GM12878 (cell line): ENCODE data around the gene MYO1E. TPM values are rescaled to one million over a fixed set of nuclear protein-coding genes. Genes with fewer than 3 reads are reported as not detected.

Experiments
- ATAC-seq: fragments of 200-7000 bp; cut with Tn5 transposase; 3 replicates; pipeline ENCODE4 v1.9.1; 2020; ENCODE audit warnings: mild to moderate bottlenecking, moderate library complexity
- BruUV-seq: library from RNA; stranded (reverse); fragments of 400-500 nt; replicated peaks from 2 replicates; lab custom pipeline; 2021; lab: Mats Ljungman, UMichigan
- CTCF ChIA-PET: fragments of 300-600 bp; sonication (Branson Sonifier 250); formaldehyde crosslinking; extraction: SDS; loops from one replicate; lab custom pipeline; 2021; ENCODE audit warnings: inconsistent platforms; lab: Yijun Ruan, JAX
- POLR2A ChIA-PET: fragments of 350-600 bp; formaldehyde crosslinking; extraction: SDS; loops from one replicate; lab custom pipeline; 2021; ENCODE audit warnings: inconsistent platforms; lab: Charles Lee
- RAD21 ChIA-PET: fragments of 300-600 bp; sonication (Branson Sonifier 250); formaldehyde crosslinking; loops from one replicate; lab custom pipeline; 2023; ENCODE audit warnings: antibody characterized with exemption; ENCODE audit not compliant: unreplicated experiment; lab: Charles Lee
- SMC1A ChIA-PET: fragments of 300-600 bp; sonication (Branson Sonifier 250); formaldehyde crosslinking; loops from one replicate; lab custom pipeline; 2023; ENCODE audit not compliant: unreplicated experiment, uncharacterized antibody; lab: Charles Lee
- DNase-seq: peaks from one replicate; pipeline ENCODE4 v3.0.0-alpha.2; 2011; ENCODE audit warnings: low read depth, low spot score
- FAIRE-seq: peaks from 3 replicates; lab custom pipeline; 2011; peaks lifted over from hg19 to GRCh38; lab: Jason Lieb, UNC
- H2AFZ ChIP-seq: 2 replicates; pipeline ENCODE4 v1.6.0; 2011; ENCODE audit warnings: low read depth, low read length, control low read depth; ENCODE audit not compliant: control insufficient read depth
- H3K27ac ChIP-seq: 2 replicates; pipeline ENCODE4 v1.5.1; 2011; ENCODE audit warnings: control low read depth; ENCODE audit not compliant: control insufficient read depth, insufficient read depth
- H3K27me3 ChIP-seq, 2 experiments: replicated peaks in 1 of 2; 2 replicates each; pipeline versions ENCODE4 v1.6.0 to v1.6.1; 2011; ENCODE audit warnings: low read length in 1 of 2; ENCODE audit not compliant: control insufficient read depth in 2 of 2, insufficient read depth in 2 of 2
- H3K36me3 ChIP-seq, 2 experiments: 2 replicates each; pipeline ENCODE4 v1.5.1; 2011; ENCODE audit warnings: low read length in 1 of 2; ENCODE audit not compliant: control insufficient read depth in 2 of 2, insufficient read depth in 2 of 2
- H3K4me1 ChIP-seq: 2 replicates; pipeline ENCODE4 v1.6.1; 2011; ENCODE audit warnings: mild to moderate bottlenecking, low read length, moderate library complexity, mixed read lengths; ENCODE audit not compliant: control insufficient read depth, insufficient read depth
- H3K4me2 ChIP-seq: 2 replicates; pipeline ENCODE4 v1.6.0; 2011; ENCODE audit warnings: control low read depth; ENCODE audit not compliant: control insufficient read depth, insufficient read depth
- H3K4me3 ChIP-seq: fragments of 200-600 bp; sonication (generic); 2 replicates; pipeline ENCODE4 v1.5.1; 2016
- H3K79me2 ChIP-seq: 2 replicates; pipeline ENCODE4 v1.6.0; 2011; ENCODE audit warnings: low read length; ENCODE audit not compliant: control insufficient read depth, insufficient read depth
- H3K9ac ChIP-seq: 2 replicates; pipeline ENCODE4 v1.8.0; 2011; ENCODE audit warnings: low read length, control low read depth, mixed read lengths; ENCODE audit not compliant: control insufficient read depth, insufficient read depth
- H3K9me3 ChIP-seq: replicated peaks from 3 replicates; pipeline ENCODE4 v1.5.1; 2011; ENCODE audit warnings: mild to moderate bottlenecking, low read length; ENCODE audit not compliant: control insufficient read depth, insufficient read depth
- H4K20me1 ChIP-seq: 2 replicates; pipeline ENCODE4 v1.6.0; 2011; ENCODE audit not compliant: control insufficient read depth, insufficient read depth
- CREB1 ChIP-seq: IDR thresholded peaks from 2 replicates; pipeline ENCODE4 v1.6.1; 2012; ENCODE audit warnings: low read depth, mild to moderate bottlenecking, inconsistent platforms
- ETV6 ChIP-seq, 2 experiments: fragments of 450-650 bp in 1 of 2; IDR thresholded peaks in 1 of 2; conservative IDR thresholded peaks in 1 of 2; 2 replicates each; pipeline ENCODE4 v1.6.1; 2014; ENCODE audit warnings: antibody characterized with exemption in 1 of 2, borderline replicate concordance in 1 of 2, low read depth in 1 of 2, mild to moderate bottlenecking in 1 of 2, moderate library complexity in 1 of 2
- HDAC2 ChIP-seq: fragments of 200-600 bp; sonication (generic); IDR thresholded peaks from 2 replicates; pipeline ENCODE4 v1.6.1; 2017
- JUND ChIP-seq: IDR thresholded peaks from 2 replicates; pipeline ENCODE4 v1.6.1; 2012; ENCODE audit warnings: low read depth, mild to moderate bottlenecking, low read length, improper control_type of control experiment, moderate library complexity
- MXI1 ChIP-seq: fragments of 150-350 bp; IDR thresholded peaks from 2 replicates; pipeline ENCODE4 v1.6.1; 2011; ENCODE audit warnings: low read depth, mild to moderate bottlenecking, inconsistent platforms, low read length, improper control_type of control experiment
- POLR2AphosphoS5 ChIP-seq: IDR thresholded peaks from 2 replicates; pipeline ENCODE4 v1.6.1; 2011; ENCODE audit warnings: mild to moderate bottlenecking, low read length, inconsistent platforms
- RAD51 ChIP-seq: fragments of 450-650 bp; IDR thresholded peaks from 2 replicates; pipeline ENCODE4 v1.6.1; 2016; ENCODE audit warnings: moderate library complexity, mild to moderate bottlenecking, inconsistent platforms
- RBBP5 ChIP-seq: fragments of 200-600 bp; sonication (generic); conservative IDR thresholded peaks from 2 replicates; pipeline ENCODE4 v1.6.1; 2016
- SMC3 ChIP-seq: IDR thresholded peaks from 2 replicates; pipeline ENCODE4 v1.6.1; 2011; ENCODE audit warnings: low read length, improper control_type of control experiment, borderline replicate concordance
- SPI1 ChIP-seq: IDR thresholded peaks from 2 replicates; pipeline ENCODE4 v1.6.1; 2011; ENCODE audit warnings: low read depth, mild to moderate bottlenecking, low read length, moderate library complexity, borderline replicate concordance; ENCODE audit not compliant: insufficient read depth
- ZNF217 ChIP-seq: fragments of 450-650 bp; IDR thresholded peaks from 2 replicates; pipeline ENCODE4 v1.6.1; 2017; ENCODE audit warnings: antibody characterized with exemption, mild to moderate bottlenecking
- WGBS: methylation state at CpG from one replicate; pipeline ENCODE4 v1.1.6; 2016; ENCODE audit warnings: low lambda C conversion rate; ENCODE audit not compliant: insufficient replicate concordance, insufficient coverage; ENCODE audit errors: missing lambda C conversion rate; 5-methylcytosine and 5-hydroxymethylcytosine counted together
- in situ Hi-C: fragments of 300-500 bp; cut with MboI; formaldehyde crosslinking; loops from 9 replicates; pipeline ENCODE4 v1.14.3; 2018; ENCODE audit warnings: mixed read lengths
- intact Hi-C: fragments of 100-400 bp; cut with micrococcal nuclease; formaldehyde crosslinking; loops from one replicate; pipeline ENCODE4 v1.14.2; 2022; ENCODE audit not compliant: unreplicated experiment
- polyA plus RNA-seq, 11 experiments: library from polyadenylated mRNA; depleted of rRNA in 4 of 11; unstranded in 6 of 11; stranded (reverse) in 5 of 11; fragments of >200 nt; fragmentation: Nextera tagmentation in 4 of 11; fragmentation: Illumina TruSeq in 1 of 11; extraction: Ambion mirVana in 4 of 11; extraction: Trizol in 1 of 11; gene quantifications; 1 replicate in 1 of 11; 2 replicates in 10 of 11; pipeline versions ENCODE4 v1.2.1 to v1.2.3, GENCODE V29; 2011 to 2016; ENCODE audit warnings: inconsistent platforms in 2 of 11, missing spikeins in 2 of 11, low read depth in 1 of 11
- total RNA-seq, 4 experiments: library from RNA; depleted of rRNA in 3 of 4; stranded (reverse); fragments of >200 nt in 3 of 4; fragmentation: Illumina TruSeq in 1 of 4; extraction: Trizol in 1 of 4; gene quantifications; 2 replicates each; pipeline versions ENCODE4 v1.2.1 to v1.2.3, GENCODE V29; 2013 to 2021
- TF ChIP-seq, protein P1 (sequence below): fragments of 450-650 bp; IDR thresholded peaks from 2 replicates; pipeline ENCODE4 v1.6.1; 2017; ENCODE audit warnings: mild to moderate bottlenecking, moderate library complexity
- TF ChIP-seq, protein P2 (sequence below), 3 experiments: IDR thresholded peaks in 2 of 3; conservative IDR thresholded peaks in 1 of 3; 2 replicates each; pipeline ENCODE4 v1.5.1; 2011; ENCODE audit warnings: low read depth in 3 of 3, low read length in 3 of 3, mild to moderate bottlenecking in 3 of 3, control low read depth in 2 of 3, moderate library complexity in 2 of 3, inconsistent platforms in 1 of 3, mixed read lengths in 1 of 3; ENCODE audit not compliant: control insufficient read depth in 2 of 3, insufficient read depth in 1 of 3; ENCODE audit errors: extremely low read depth in 1 of 3

The MYO1E gene
- total and polyA plus RNA-seq, 10 of the 15 experiments (the other 5 are each of a cell fraction or from before 2014, with no cell fraction given): 10.3 to 266 (median 64.9) TPM

DNA sequence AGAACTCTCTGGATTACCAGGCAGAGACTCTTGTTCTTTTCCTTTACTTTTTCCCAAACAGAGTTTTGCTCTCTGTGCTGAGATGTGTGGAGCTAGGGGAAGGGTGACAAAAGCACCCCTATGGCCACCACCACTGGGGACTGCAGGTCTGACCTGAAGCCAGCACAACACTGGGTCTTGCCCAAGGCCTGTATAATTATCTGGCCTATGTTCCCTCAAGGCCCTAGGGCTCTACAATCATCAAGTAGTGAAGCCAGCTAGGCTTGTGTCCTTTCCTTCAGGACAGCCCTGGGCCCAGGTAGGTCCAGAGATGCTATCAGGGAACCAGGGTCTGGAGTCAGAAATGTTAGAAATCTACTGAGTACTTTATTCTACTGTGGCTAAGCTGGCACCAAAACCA, 28.4 kb downstream of the MYO1E start:
- ChIA-PET RAD21 (no interaction called here), POLR2A (interaction anchor here (0.7 to 2.6 kb wide), 3 partner anchors 8 to 21 kb away, joined by 3 to 10 read pairs (median 3); no protein-coding TSS in a partner anchor)
- in situ Hi-C loops: no loop called here

DNA sequence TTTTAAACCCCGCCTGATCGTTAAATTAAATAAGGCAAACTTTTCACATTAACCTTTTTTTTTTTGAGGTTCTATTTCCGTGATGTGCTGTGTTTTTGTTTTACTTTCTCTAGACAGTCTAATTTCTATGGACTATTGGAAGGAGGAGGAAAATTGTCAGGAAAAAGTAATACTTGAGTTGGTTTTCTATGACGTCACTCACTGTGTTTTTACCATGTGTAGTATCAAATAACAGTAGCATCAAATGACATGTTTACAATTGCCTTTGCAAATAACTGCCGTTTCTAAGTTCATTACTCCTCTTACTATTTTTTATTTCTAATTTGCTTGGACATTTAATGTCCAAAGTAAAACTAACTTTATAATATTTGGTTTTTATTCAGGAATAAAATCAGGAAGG, 32.3 kb downstream of the MYO1E start:
- ChIA-PET SMC1A (interaction anchor here (1.4 to 1.5 kb wide), 2 partner anchors 24 to 35 kb away, joined by 3 to 4 read pairs; no protein-coding TSS in a partner anchor), POLR2A (no interaction called here), RAD21 (no interaction called here), CTCF (interaction anchor here (1.3 kb wide), 1 partner anchor 14 kb away, joined by 4 read pairs; no protein-coding TSS in a partner anchor)
- DNase-seq: no peak
- BruUV-seq: no TSS peak
- Histone ChIP-seq H3K79me2 (peaks cover 76% of the 10 kb centered on the region), H3K36me3 (peaks cover 0 to 3% of the 10 kb centered on the region in 2 experiments; a peak in 1 of 4 replicates), H3K4me1 (peaks cover 12% of the 10 kb centered on the region), H3K4me3 (no peak overlapping the region), H3K9me3 (peaks cover 1% of the 10 kb centered on the region), H3K9ac (no peak overlapping the region), H3K27me3 (no peaks in the 10 kb centered on the region), H2AFZ (no peak overlapping the region), H3K27ac (no peak overlapping the region), H3K4me2 (no peak overlapping the region), H4K20me1 (no peaks in the 10 kb centered on the region)
- in situ Hi-C loops: no loop called here
- WGBS: 54% methylated on average over 5 of the region's 5 CpGs
- intact Hi-C loops: no loop called here
- no peak for FAIRE-seq
- ATAC-seq: no peak
- TF ChIP-seq ZNF217: no peak
- TF ChIP-seq RAD51: no peak
- TF ChIP-seq JUND: no peak
- TF ChIP-seq, protein P1, sequence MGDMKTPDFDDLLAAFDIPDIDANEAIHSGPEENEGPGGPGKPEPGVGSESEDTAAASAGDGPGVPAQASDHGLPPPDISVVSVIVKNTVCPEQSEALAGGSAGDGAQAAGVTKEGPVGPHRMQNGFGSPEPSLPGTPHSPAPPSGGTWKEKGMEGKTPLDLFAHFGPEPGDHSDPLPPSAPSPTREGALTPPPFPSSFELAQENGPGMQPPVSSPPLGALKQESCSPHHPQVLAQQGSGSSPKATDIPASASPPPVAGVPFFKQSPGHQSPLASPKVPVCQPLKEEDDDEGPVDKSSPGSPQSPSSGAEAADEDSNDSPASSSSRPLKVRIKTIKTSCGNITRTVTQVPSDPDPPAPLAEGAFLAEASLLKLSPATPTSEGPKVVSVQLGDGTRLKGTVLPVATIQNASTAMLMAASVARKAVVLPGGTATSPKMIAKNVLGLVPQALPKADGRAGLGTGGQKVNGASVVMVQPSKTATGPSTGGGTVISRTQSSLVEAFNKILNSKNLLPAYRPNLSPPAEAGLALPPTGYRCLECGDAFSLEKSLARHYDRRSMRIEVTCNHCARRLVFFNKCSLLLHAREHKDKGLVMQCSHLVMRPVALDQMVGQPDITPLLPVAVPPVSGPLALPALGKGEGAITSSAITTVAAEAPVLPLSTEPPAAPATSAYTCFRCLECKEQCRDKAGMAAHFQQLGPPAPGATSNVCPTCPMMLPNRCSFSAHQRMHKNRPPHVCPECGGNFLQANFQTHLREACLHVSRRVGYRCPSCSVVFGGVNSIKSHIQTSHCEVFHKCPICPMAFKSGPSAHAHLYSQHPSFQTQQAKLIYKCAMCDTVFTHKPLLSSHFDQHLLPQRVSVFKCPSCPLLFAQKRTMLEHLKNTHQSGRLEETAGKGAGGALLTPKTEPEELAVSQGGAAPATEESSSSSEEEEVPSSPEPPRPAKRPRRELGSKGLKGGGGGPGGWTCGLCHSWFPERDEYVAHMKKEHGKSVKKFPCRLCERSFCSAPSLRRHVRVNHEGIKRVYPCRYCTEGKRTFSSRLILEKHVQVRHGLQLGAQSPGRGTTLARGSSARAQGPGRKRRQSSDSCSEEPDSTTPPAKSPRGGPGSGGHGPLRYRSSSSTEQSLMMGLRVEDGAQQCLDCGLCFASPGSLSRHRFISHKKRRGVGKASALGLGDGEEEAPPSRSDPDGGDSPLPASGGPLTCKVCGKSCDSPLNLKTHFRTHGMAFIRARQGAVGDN: no peak
- TF ChIP-seq ETV6 (conservative IDR thresholded peaks at IDR 0.05 in 1 of 2, IDR thresholded peaks at IDR 0.05 in 1 of 2; ENCODE audit: borderline replicate concordance in 1 of 2, low read depth in 1 of 2): no peak
- TF ChIP-seq, protein P2, sequence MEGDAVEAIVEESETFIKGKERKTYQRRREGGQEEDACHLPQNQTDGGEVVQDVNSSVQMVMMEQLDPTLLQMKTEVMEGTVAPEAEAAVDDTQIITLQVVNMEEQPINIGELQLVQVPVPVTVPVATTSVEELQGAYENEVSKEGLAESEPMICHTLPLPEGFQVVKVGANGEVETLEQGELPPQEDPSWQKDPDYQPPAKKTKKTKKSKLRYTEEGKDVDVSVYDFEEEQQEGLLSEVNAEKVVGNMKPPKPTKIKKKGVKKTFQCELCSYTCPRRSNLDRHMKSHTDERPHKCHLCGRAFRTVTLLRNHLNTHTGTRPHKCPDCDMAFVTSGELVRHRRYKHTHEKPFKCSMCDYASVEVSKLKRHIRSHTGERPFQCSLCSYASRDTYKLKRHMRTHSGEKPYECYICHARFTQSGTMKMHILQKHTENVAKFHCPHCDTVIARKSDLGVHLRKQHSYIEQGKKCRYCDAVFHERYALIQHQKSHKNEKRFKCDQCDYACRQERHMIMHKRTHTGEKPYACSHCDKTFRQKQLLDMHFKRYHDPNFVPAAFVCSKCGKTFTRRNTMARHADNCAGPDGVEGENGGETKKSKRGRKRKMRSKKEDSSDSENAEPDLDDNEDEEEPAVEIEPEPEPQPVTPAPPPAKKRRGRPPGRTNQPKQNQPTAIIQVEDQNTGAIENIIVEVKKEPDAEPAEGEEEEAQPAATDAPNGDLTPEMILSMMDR (IDR thresholded peaks at IDR 0.05 in 2 of 3, conservative IDR thresholded peaks at IDR 0.05 in 1 of 3; ENCODE audit: control insufficient read depth in 2 of 3, extremely low read depth in 1 of 3, insufficient read depth in 1 of 3, low read depth in 3 of 3, low read length in 3 of 3): no peak
- TF ChIP-seq MXI1: no peak
- no peak for TF ChIP-seq SPI1
- no peak for TF ChIP-seq POLR2AphosphoS5

More for the DNA sequence above, 28.4 kb downstream of the MYO1E start:
- Histone ChIP-seq H3K27ac (no peak overlapping the region), H3K79me2 (peaks cover 80% of the 10 kb centered on the region)
- CTCF ChIA-PET: interaction anchor here (1.3 kb wide), 1 partner anchor 13 kb away, joined by 3 read pairs; no protein-coding TSS in a partner anchor
- TF ChIP-seq SMC3: no peak
- no peak for TF ChIP-seq HDAC2
- TF ChIP-seq CREB1: no peak
- no peak for TF ChIP-seq RBBP5
- TF ChIP-seq, all 136 proteins: peak for 0
- SMC1A ChIA-PET: interaction anchor here (1.0 to 2.8 kb wide), 4 partner anchors 9 to 44 kb away, joined by 4 to 7 read pairs (median 6); no protein-coding TSS in a partner anchor
- H3K36me3 ChIP-seq: peaks cover 0 to 6% of the 10 kb centered on the region in 2 experiments; a peak in 3 of 4 replicates
- H3K27me3 ChIP-seq: no peaks in the 10 kb centered on the region
- peak; percentile 29; the same call in 1 of the 3 replicates for ATAC-seq
- intact Hi-C loops: no loop called here
- no peak overlapping the region for H2AFZ ChIP-seq
- H3K9me3 ChIP-seq: no peaks in the 10 kb centered on the region; the same call in 1 of the 3 replicates
- no peak for DNase-seq
- BruUV-seq: no TSS peak
- H3K4me1 ChIP-seq: no peaks in the 10 kb centered on the region
- H4K20me1 ChIP-seq: no peaks in the 10 kb centered on the region
- no peak overlapping the region for H3K4me2 ChIP-seq
- no peak for FAIRE-seq
- no peak overlapping the region for H3K4me3 ChIP-seq
- no peak overlapping the region for H3K9ac ChIP-seq
